HEK293 (cell line): ENCODE data around the gene PPP1R9B.
A peak's percentile ranks its signal among the peaks of the same experiment; 100 is the strongest.

ENCODE experiments used
- CTCF ChIA-PET: fragments of 350-600 bp; formaldehyde crosslinking; extraction: SDS; loops from one replicate; lab custom pipeline; 2021; ENCODE audit warnings: antibody characterized with exemption; lab: Yijun Ruan, JAX
- POLR2A ChIA-PET: fragments of 300-600 bp; formaldehyde crosslinking; extraction: SDS; loops from one replicate; lab custom pipeline; 2020; ENCODE audit warnings: antibody characterized with exemption, inconsistent platforms; lab: Yijun Ruan, JAX
- H3K27ac ChIP-seq: fragments of 200-500 bp; sonication (Bioruptor generic); 2 replicates; pipeline ENCODE4 v1.5.1; 2014; ENCODE audit warnings: low read depth, low read length, control low read depth, inconsistent platforms; ENCODE audit errors: extremely low read depth
- H3K36me3 ChIP-seq, 2 experiments: fragments of 200-500 bp in 1 of 2; sonication (Bioruptor generic) in 1 of 2; 1 replicate in 1 of 2; 2 replicates in 1 of 2; pipeline ENCODE4 v1.5.1; 2014 to 2017; ENCODE audit warnings: inconsistent platforms in 2 of 2, low read length in 2 of 2; ENCODE audit not compliant: control insufficient read depth in 2 of 2, insufficient read depth in 1 of 2
- H3K4me1 ChIP-seq: fragments of 200-500 bp; sonication (Bioruptor generic); 2 replicates; pipeline ENCODE4 v1.5.1; 2014; ENCODE audit warnings: mild to moderate bottlenecking, low read length, inconsistent platforms; ENCODE audit not compliant: control insufficient read depth, insufficient read depth
- H3K4me3 ChIP-seq: 2 replicates; pipeline ENCODE4 v1.5.1; 2011; ENCODE audit warnings: low read depth, mild to moderate bottlenecking, control low read depth, low read length, moderate library complexity
- H3K9me3 ChIP-seq: fragments of 200-500 bp; sonication (Bioruptor generic); 2 replicates; pipeline ENCODE4 v1.5.1; 2014; ENCODE audit warnings: low read depth, low read length, inconsistent platforms; ENCODE audit not compliant: control insufficient read depth, insufficient read depth
- GLIS2 ChIP-seq: fragments of 450-650 bp; formaldehyde crosslinking; IDR thresholded peaks from 2 replicates; pipeline ENCODE4 v1.5.1; 2016; ENCODE audit warnings: missing biosample characterization, missing genetic modification characterization
- IKZF3 ChIP-seq: fragments of 450-650 bp; IDR thresholded peaks from 2 replicates; pipeline ENCODE4 v1.5.0; 2018; ENCODE audit warnings: missing biosample characterization, mild to moderate bottlenecking, missing genetic modification characterization, moderate library complexity
- KLF8 ChIP-seq: fragments of 450-650 bp; formaldehyde crosslinking; IDR thresholded peaks from 2 replicates; pipeline ENCODE4 v1.5.1; 2016; ENCODE audit warnings: missing biosample characterization, missing genetic modification characterization
- KLF9 ChIP-seq: fragments of 450-650 bp; formaldehyde crosslinking; IDR thresholded peaks from 2 replicates; pipeline ENCODE4 v1.5.1; 2016; ENCODE audit warnings: missing biosample characterization, missing genetic modification characterization, low read depth
- PRDM1 ChIP-seq: fragments of 450-650 bp; formaldehyde crosslinking; IDR thresholded peaks from 2 replicates; pipeline ENCODE4; 2016; ENCODE audit warnings: missing biosample characterization, missing genetic modification characterization
- SP2 ChIP-seq: fragments of 450-650 bp; formaldehyde crosslinking; IDR thresholded peaks from 2 replicates; pipeline ENCODE4 v1.5.1; 2016; ENCODE audit warnings: missing biosample characterization, missing genetic modification characterization
- SP7 ChIP-seq: fragments of 450-650 bp; formaldehyde crosslinking; IDR thresholded peaks from 2 replicates; pipeline ENCODE4 v1.5.1; 2016; ENCODE audit warnings: missing biosample characterization, missing genetic modification characterization
- ZEB2 ChIP-seq: fragments of 450-650 bp; formaldehyde crosslinking; IDR thresholded peaks from 2 replicates; pipeline ENCODE4 v1.5.1; 2016; ENCODE audit warnings: missing biosample characterization, missing genetic modification characterization
- ZIC2 ChIP-seq: fragments of 450-650 bp; formaldehyde crosslinking; IDR thresholded peaks from 2 replicates; pipeline ENCODE4 v1.5.1; 2016; ENCODE audit warnings: missing biosample characterization, missing genetic modification characterization
- ZNF2 ChIP-seq: fragments of 450-650 bp; formaldehyde crosslinking; IDR thresholded peaks from 2 replicates; pipeline ENCODE4 v1.5.1; 2016; ENCODE audit warnings: missing biosample characterization, missing genetic modification characterization
- ZNF239 ChIP-seq: fragments of 450-650 bp; formaldehyde crosslinking; IDR thresholded peaks from 2 replicates; pipeline ENCODE4 v1.5.1; 2016; ENCODE audit warnings: missing biosample characterization, missing genetic modification characterization
- ZNF274 ChIP-seq, 2 experiments: fragments of 200-500 bp in 1 of 2; fragments of 450-650 bp in 1 of 2; sonication (Bioruptor generic) in 1 of 2; formaldehyde crosslinking in 1 of 2; IDR thresholded peaks; 2 replicates each; pipeline versions ENCODE4 v1.5.1 to v1.6.1; 2014 to 2016; ENCODE audit warnings: borderline replicate concordance in 1 of 2, inconsistent platforms in 1 of 2, low read length in 1 of 2, missing biosample characterization in 1 of 2, missing genetic modification characterization in 1 of 2
- ZNF416 ChIP-seq: fragments of 450-650 bp; formaldehyde crosslinking; IDR thresholded peaks from 2 replicates; pipeline ENCODE4 v1.5.1; 2016; ENCODE audit warnings: missing biosample characterization, missing genetic modification characterization
- ZNF514 ChIP-seq: fragments of 450-650 bp; formaldehyde crosslinking; IDR thresholded peaks from 2 replicates; pipeline ENCODE4 v1.5.1; 2016; ENCODE audit warnings: missing biosample characterization, missing genetic modification characterization
- ZNF558 ChIP-seq: fragments of 450-650 bp; formaldehyde crosslinking; IDR thresholded peaks from 2 replicates; pipeline ENCODE4 v1.5.1; 2016; ENCODE audit warnings: missing biosample characterization, missing genetic modification characterization
- ZNF600 ChIP-seq: fragments of 450-650 bp; formaldehyde crosslinking; IDR thresholded peaks from 2 replicates; pipeline ENCODE4 v1.5.1; 2016; ENCODE audit warnings: missing biosample characterization, missing genetic modification characterization
- TF ChIP-seq, protein P1 (sequence below): fragments of 450-650 bp; formaldehyde crosslinking; IDR thresholded peaks from 2 replicates; pipeline ENCODE4 v1.5.1; 2016; ENCODE audit warnings: missing biosample characterization, missing genetic modification characterization
- TF ChIP-seq, protein P2 (sequence below): fragments of 450-650 bp; formaldehyde crosslinking; IDR thresholded peaks from 2 replicates; pipeline ENCODE4 v1.5.1; 2016; ENCODE audit warnings: missing biosample characterization, missing genetic modification characterization, borderline replicate concordance
- TF ChIP-seq, protein P3 (sequence below): fragments of 450-650 bp; formaldehyde crosslinking; IDR thresholded peaks from 2 replicates; pipeline ENCODE4 v1.5.1; 2016; ENCODE audit warnings: missing biosample characterization, missing genetic modification characterization, low read depth

Gene PPP1R9B

DNA sequence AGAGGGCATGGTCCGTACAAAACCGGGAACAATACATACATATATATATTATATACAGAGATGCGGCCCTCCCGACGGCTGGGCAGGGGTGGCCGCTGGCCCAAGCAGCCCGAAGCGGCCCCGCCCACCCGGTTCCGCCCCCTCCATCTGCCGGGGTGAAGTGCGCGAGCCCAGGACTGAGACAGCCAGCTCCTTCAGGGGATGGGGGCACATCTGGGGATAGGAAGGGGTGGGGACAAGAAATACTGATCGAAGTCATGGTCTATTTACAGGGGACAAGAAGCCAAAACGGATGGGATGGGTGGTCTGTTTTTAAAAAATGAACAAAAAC lies 16.7 kb downstream of the PPP1R9B start:
- H3K36me3 ChIP-seq, result peaks cover 15 to 55% of the 10 kb centered on the region in 2 experiments
- ChIA-PET CTCF (interaction anchor here (3.1 kb wide), 1 partner anchor 19 kb away, joined by 15 read pairs; no protein-coding TSS in a partner anchor), POLR2A (no interaction called here)

DNA sequence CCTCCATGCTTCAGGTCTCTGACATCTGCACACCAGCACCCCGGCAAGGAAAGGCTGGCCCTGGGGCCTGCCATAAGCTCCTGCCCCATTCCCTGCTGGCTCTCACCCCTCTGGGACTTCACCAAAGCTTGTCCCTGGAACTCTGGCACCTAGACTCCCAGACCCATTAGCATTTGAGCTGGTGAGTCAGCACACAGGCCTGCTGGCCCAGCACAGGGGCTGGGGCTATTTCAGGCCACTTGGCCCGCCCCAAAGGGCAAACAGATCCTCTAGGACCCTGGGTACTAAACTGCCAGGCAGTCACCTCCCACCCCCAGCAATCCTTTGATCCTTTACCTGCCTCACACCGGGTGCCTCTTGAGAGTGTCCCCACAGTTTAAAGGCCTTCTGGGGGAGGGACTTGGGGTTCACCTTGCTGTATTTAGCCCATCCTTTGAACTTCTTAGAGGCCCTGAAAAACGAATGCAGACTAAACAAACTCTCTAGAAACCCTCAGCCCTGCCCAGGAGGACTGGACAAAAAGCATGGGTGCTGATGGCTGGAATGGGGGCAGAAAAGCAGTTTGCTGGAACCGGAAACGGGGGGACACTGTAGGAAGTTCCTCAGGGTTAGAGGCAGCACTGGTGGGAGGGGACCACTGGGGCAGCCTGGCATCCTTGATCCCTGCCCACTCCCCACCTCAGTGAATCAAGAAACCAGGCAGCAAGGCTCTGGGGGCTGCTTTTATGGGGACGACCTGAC lies 17.3 kb downstream of the PPP1R9B start:
- Histone ChIP-seq H3K9me3 (no peaks in the 10 kb centered on the region), H3K4me1 (no peaks in the 10 kb centered on the region), H3K36me3 (peaks cover 10 to 50% of the 10 kb centered on the region in 2 experiments), H3K27ac (no peak overlapping the region), H3K4me3 (no peak overlapping the region)
- ChIA-PET CTCF (interaction anchor here (1.0 to 3.1 kb wide), 5 partner anchors 10 to 38 kb away, joined by 3 to 15 read pairs (median 4); partner anchors contain the start of gene PDK2), POLR2A (no interaction called here)
- TF ChIP-seq GLIS2 (tag by site-specific recombination) (peak; percentile 49; the same call in 1 of the 2 replicates), ZNF239 (tag by site-specific recombination) (no peak), PRDM1 (tag by site-specific recombination) (no peak), ZNF600 (tag by site-specific recombination) (peak; percentile 45; the same call in 1 of the 2 replicates), SP2 (tag by site-specific recombination) (peak; percentile 20; the same call in 1 of the 2 replicates), IKZF3 (peak; percentile 23; the same call in 1 of the 2 replicates), KLF8 (0 out of 2 replicates have a peak, but pooled peaks have one; percentile 17), ZIC2 (peak; percentile 20; the same call in 1 of the 2 replicates), ZNF274 (IDR thresholded peaks at IDR 0.05; ENCODE audit: low read length) (no peak), ZNF274 (tag by site-specific recombination; IDR thresholded peaks at IDR 0.05; ENCODE audit: borderline replicate concordance) (no peak)
- TF ChIP-seq, protein P1, sequence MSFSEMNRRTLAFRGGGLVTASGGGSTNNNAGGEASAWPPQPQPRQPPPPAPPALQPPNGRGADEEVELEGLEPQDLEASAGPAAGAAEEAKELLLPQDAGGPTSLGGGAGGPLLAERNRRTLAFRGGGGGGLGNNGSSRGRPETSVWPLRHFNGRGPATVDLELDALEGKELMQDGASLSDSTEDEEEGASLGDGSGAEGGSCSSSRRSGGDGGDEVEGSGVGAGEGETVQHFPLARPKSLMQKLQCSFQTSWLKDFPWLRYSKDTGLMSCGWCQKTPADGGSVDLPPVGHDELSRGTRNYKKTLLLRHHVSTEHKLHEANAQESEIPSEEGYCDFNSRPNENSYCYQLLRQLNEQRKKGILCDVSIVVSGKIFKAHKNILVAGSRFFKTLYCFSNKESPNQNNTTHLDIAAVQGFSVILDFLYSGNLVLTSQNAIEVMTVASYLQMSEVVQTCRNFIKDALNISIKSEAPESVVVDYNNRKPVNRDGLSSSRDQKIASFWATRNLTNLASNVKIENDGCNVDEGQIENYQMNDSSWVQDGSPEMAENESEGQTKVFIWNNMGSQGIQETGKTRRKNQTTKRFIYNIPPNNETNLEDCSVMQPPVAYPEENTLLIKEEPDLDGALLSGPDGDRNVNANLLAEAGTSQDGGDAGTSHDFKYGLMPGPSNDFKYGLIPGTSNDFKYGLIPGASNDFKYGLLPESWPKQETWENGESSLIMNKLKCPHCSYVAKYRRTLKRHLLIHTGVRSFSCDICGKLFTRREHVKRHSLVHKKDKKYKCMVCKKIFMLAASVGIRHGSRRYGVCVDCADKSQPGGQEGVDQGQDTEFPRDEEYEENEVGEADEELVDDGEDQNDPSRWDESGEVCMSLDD (tag by site-specific recombination), result peak; percentile 26; the same call in 1 of the 2 replicates
- TF ChIP-seq, protein P2, sequence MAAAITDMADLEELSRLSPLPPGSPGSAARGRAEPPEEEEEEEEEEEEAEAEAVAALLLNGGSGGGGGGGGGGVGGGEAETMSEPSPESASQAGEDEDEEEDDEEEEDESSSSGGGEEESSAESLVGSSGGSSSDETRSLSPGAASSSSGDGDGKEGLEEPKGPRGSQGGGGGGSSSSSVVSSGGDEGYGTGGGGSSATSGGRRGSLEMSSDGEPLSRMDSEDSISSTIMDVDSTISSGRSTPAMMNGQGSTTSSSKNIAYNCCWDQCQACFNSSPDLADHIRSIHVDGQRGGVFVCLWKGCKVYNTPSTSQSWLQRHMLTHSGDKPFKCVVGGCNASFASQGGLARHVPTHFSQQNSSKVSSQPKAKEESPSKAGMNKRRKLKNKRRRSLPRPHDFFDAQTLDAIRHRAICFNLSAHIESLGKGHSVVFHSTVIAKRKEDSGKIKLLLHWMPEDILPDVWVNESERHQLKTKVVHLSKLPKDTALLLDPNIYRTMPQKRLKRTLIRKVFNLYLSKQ, result no peak

More for the DNA sequence above, 16.7 kb downstream of the PPP1R9B start:
- TF ChIP-seq SP7 (tag by site-specific recombination) (no peak), ZNF558 (tag by site-specific recombination) (no peak), ZEB2 (tag by site-specific recombination) (no peak), ZNF416 (tag by site-specific recombination) (no peak), ZNF2 (tag by site-specific recombination) (no peak), KLF9 (tag by site-specific recombination) (peak; percentile 23; the same call in 1 of the 2 replicates), ZNF514 (tag by site-specific recombination) (no peak)
- TF ChIP-seq, protein P2, result no peak
- TF ChIP-seq, protein P3, sequence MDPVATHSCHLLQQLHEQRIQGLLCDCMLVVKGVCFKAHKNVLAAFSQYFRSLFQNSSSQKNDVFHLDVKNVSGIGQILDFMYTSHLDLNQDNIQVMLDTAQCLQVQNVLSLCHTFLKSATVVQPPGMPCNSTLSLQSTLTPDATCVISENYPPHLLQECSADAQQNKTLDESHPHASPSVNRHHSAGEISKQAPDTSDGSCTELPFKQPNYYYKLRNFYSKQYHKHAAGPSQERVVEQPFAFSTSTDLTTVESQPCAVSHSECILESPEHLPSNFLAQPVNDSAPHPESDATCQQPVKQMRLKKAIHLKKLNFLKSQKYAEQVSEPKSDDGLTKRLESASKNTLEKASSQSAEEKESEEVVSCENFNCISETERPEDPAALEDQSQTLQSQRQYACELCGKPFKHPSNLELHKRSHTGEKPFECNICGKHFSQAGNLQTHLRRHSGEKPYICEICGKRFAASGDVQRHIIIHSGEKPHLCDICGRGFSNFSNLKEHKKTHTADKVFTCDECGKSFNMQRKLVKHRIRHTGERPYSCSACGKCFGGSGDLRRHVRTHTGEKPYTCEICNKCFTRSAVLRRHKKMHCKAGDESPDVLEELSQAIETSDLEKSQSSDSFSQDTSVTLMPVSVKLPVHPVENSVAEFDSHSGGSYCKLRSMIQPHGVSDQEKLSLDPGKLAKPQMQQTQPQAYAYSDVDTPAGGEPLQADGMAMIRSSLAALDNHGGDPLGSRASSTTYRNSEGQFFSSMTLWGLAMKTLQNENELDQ (tag by site-specific recombination), result no peak
- Histone ChIP-seq H3K4me3 (no peak overlapping the region), H3K27ac (no peak overlapping the region), H3K9me3 (no peaks in the 10 kb centered on the region), H3K4me1 (no peaks in the 10 kb centered on the region)
